Measurements from ENCODE around the gene COL24A1.
"Not testable (repeated sequence)": the region's sequence is repeated elsewhere in the genome, so short reads cannot be mapped to it uniquely, and the experiment has no call there.

Gene COL24A1

GRCh38 chr1:85734931-85735330 is 421.6 kb downstream of the COL24A1 start:
- DNase-seq (ENCODE audit: extremely low read depth, low read depth): no peak
- TF ChIP-seq CTCF (IDR thresholded peaks at IDR 0.05; ENCODE audit: low read depth, low read length, missing control alignments): no peak
- H3K4me3 ChIP-seq (replicated peaks; ENCODE audit: low read depth, low read length): no peak overlapping the region

- TF ChIP-seq CTCF (IDR thresholded peaks at IDR 0.05; ENCODE audit: low read depth, low read length, missing control alignments): no peak
- no peak for DNase-seq (ENCODE audit: extremely low read depth, low read depth)
- no peak overlapping the region for H3K4me3 ChIP-seq (replicated peaks; ENCODE audit: low read depth, low read length)
Observed at GRCh38 chr1:85718678-85719340, 437.8 kb downstream of the COL24A1 start.

- not testable (repeated sequence) for DNase-seq (ENCODE audit: extremely low read depth, low read depth); H3K4me3 ChIP-seq (replicated peaks; ENCODE audit: low read depth, low read length)
Observed at GRCh38 chr1:85714418-85715114, 442.0 kb downstream of the COL24A1 start.

GRCh38 chr1:85708829-85709227 is 447.7 kb downstream of the COL24A1 start:
- DNase-seq (ENCODE audit: extremely low read depth, low read depth): no peak
- no peak for TF ChIP-seq CTCF (IDR thresholded peaks at IDR 0.05; ENCODE audit: low read depth, low read length, missing control alignments)
- peak overlapping the region; percentile 91 for H3K4me3 ChIP-seq (replicated peaks; ENCODE audit: low read depth, low read length)

GRCh38 chr1:85707990-85708828 is 448.4 kb downstream of the COL24A1 start, which contains the start of gene ZNHIT6:
ZNHIT6 (minus strand) TSS chr1:85708433; CDS start chr1:85708284, 149 bp downstream.
- peak; percentile 48 for TF ChIP-seq CTCF (IDR thresholded peaks at IDR 0.05; ENCODE audit: low read depth, low read length, missing control alignments)
- DNase-seq (ENCODE audit: extremely low read depth, low read depth): peak; percentile 93
- H3K4me3 ChIP-seq (replicated peaks; ENCODE audit: low read depth, low read length): peak within 1 kb of the TSS; percentile 91

GRCh38 chr1:85707267-85707989 is 449.1 kb downstream of the COL24A1 start:
- no peak for DNase-seq (ENCODE audit: extremely low read depth, low read depth)

More at GRCh38 chr1:85707267-85707989, 449.1 kb downstream of the COL24A1 start:
- no peak for TF ChIP-seq CTCF (IDR thresholded peaks at IDR 0.05; ENCODE audit: low read depth, low read length, missing control alignments)
- peak overlapping the region; percentile 91 for H3K4me3 ChIP-seq (replicated peaks; ENCODE audit: low read depth, low read length)
